Measurements from ENCODE around the gene ARHGAP24. TPM values are rescaled to one million over a fixed set of nuclear protein-coding genes. Genes with fewer than 3 reads are reported as not detected.
A peak's percentile ranks its signal among the peaks of the same experiment; 100 is the strongest.

Gene ARHGAP24
- polyA plus RNA-seq, 1 of the 3 experiments (the other 2 are of a cell fraction), result 1.4 TPM

- peaks cover 0 to 11% of the 10 kb centered on the region in 2 experiments; a peak in 2 of 4 replicates for H3K4me1 ChIP-seq (ENCODE audit: control insufficient read depth in 1 of 2, insufficient read depth in 2 of 2, low read depth in 1 of 2, low read length in 1 of 2)
- peak overlapping the region in 1 of 2 experiments; percentile 18; a peak in 1 of 4 replicates for H3K27ac ChIP-seq (ENCODE audit: low read depth in 2 of 2, low read length in 1 of 2)
- H3K27me3 ChIP-seq (ENCODE audit: insufficient read depth), result no peaks in the 10 kb centered on the region
- POLR2A ChIA-PET, result no interaction called here
- no peak overlapping the region for H3K4me3 ChIP-seq (ENCODE audit: low read depth in 2 of 2, low read length in 1 of 2)
- H4K20me1 ChIP-seq (ENCODE audit: insufficient read depth), result no peaks in the 10 kb centered on the region
- no peak overlapping the region for H2AFZ ChIP-seq (ENCODE audit: low read depth)
- H3F3A ChIP-seq (replicated peaks; ENCODE audit: insufficient read depth), result no peaks in the 10 kb centered on the region
- no peak overlapping the region for H3K9ac ChIP-seq
- no peaks in the 10 kb centered on the region for H3K79me2 ChIP-seq (ENCODE audit: insufficient read depth)
- TF ChIP-seq TAF1 (IDR thresholded peaks at IDR 0.05; ENCODE audit: borderline replicate concordance, low read depth, low read length), result no peak
- TF ChIP-seq NRF1 (IDR thresholded peaks at IDR 0.05; ENCODE audit: low read depth, low read length), result no peak
- TF ChIP-seq FOSL2 (IDR thresholded peaks at IDR 0.05; ENCODE audit: borderline replicate concordance, low read depth), result no peak
- TF ChIP-seq GATA2 (CRISPR knock-in tag; IDR thresholded peaks at IDR 0.05), result no peak
- no peak for TF ChIP-seq TEAD4 (IDR thresholded peaks at IDR 0.05; ENCODE audit: borderline replicate concordance, insufficient read depth)
- no peak for TF ChIP-seq MXI1 (IDR thresholded peaks at IDR 0.05; ENCODE audit: low read depth, low read length)
- no peak for TF ChIP-seq MAX (IDR thresholded peaks at IDR 0.05; ENCODE audit: low read depth)
- TF ChIP-seq RXRA (IDR thresholded peaks at IDR 0.05; ENCODE audit: borderline replicate concordance, low read depth), result no peak
- TF ChIP-seq EP300 (IDR thresholded peaks at IDR 0.05; ENCODE audit: borderline replicate concordance in 1 of 2, low read depth in 1 of 2, low read length in 1 of 2), result no peak
- TF ChIP-seq, protein P1, sequence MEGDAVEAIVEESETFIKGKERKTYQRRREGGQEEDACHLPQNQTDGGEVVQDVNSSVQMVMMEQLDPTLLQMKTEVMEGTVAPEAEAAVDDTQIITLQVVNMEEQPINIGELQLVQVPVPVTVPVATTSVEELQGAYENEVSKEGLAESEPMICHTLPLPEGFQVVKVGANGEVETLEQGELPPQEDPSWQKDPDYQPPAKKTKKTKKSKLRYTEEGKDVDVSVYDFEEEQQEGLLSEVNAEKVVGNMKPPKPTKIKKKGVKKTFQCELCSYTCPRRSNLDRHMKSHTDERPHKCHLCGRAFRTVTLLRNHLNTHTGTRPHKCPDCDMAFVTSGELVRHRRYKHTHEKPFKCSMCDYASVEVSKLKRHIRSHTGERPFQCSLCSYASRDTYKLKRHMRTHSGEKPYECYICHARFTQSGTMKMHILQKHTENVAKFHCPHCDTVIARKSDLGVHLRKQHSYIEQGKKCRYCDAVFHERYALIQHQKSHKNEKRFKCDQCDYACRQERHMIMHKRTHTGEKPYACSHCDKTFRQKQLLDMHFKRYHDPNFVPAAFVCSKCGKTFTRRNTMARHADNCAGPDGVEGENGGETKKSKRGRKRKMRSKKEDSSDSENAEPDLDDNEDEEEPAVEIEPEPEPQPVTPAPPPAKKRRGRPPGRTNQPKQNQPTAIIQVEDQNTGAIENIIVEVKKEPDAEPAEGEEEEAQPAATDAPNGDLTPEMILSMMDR (IDR thresholded peaks at IDR 0.05), result no peak
- H3K9me3 ChIP-seq, result no peaks in the 10 kb centered on the region
- H3K4me2 ChIP-seq, result no peak overlapping the region
- no peak for DNase-seq
- 30% methylated on average over 2 of the region's 2 CpGs for WGBS (ENCODE audit: low lambda C conversion rate)
- CTCF ChIA-PET, result no interaction called here
- H3K36me3 ChIP-seq (replicated peaks in 1 of 2; ENCODE audit: control insufficient read depth in 1 of 2, insufficient read depth in 2 of 2, low read length in 1 of 2), result no peaks in the 10 kb centered on the region
- H3K9me2 ChIP-seq, result no peaks in the 10 kb centered on the region
Observed at GRCh38 chr4:85681221-85681657, 206.3 kb downstream of the ARHGAP24 start.

GRCh38 chr4:85681921-85682320 is 207.0 kb downstream of the ARHGAP24 start:
- POLR2A ChIA-PET, result no interaction called here
- TF ChIP-seq YY1 (IDR thresholded peaks at IDR 0.05; ENCODE audit: low read depth) (no peak), FOXM1 (IDR thresholded peaks at IDR 0.05; ENCODE audit: low read depth) (no peak), TEAD4 (IDR thresholded peaks at IDR 0.05; ENCODE audit: borderline replicate concordance, insufficient read depth) (no peak), JUND (IDR thresholded peaks at IDR 0.05) (no peak), FOSL2 (IDR thresholded peaks at IDR 0.05; ENCODE audit: borderline replicate concordance, low read depth) (no peak), RCOR1 (IDR thresholded peaks at IDR 0.05; ENCODE audit: low read length) (no peak), GATA2 (CRISPR knock-in tag; IDR thresholded peaks at IDR 0.05) (no peak), EP300 (IDR thresholded peaks at IDR 0.05; ENCODE audit: borderline replicate concordance in 1 of 2, low read depth in 1 of 2, low read length in 1 of 2) (no peak), ELF1 (IDR thresholded peaks at IDR 0.05) (no peak), RAD21 (IDR thresholded peaks at IDR 0.05; ENCODE audit: low read length) (no peak), GABPA (IDR thresholded peaks at IDR 0.05; ENCODE audit: low read depth) (no peak), ZBTB33 (IDR thresholded peaks at IDR 0.05; ENCODE audit: borderline replicate concordance, low read depth) (no peak), POLR2AphosphoS5 (IDR thresholded peaks at IDR 0.05; ENCODE audit: low read depth, low read length) (no peak), TCF12 (IDR thresholded peaks at IDR 0.05) (no peak), FOXJ3 (CRISPR knock-in tag; IDR thresholded peaks at IDR 0.05) (no peak), MXI1 (IDR thresholded peaks at IDR 0.05; ENCODE audit: low read depth, low read length) (no peak), PBX3 (IDR thresholded peaks at IDR 0.05) (no peak), MEF2A (IDR thresholded peaks at IDR 0.05; ENCODE audit: borderline replicate concordance, low read depth) (no peak)
- H3K79me2 ChIP-seq (ENCODE audit: insufficient read depth), result no peaks in the 10 kb centered on the region
- no peaks in the 10 kb centered on the region for H3K36me3 ChIP-seq (replicated peaks in 1 of 2; ENCODE audit: control insufficient read depth in 1 of 2, insufficient read depth in 2 of 2, low read length in 1 of 2)
- no peaks in the 10 kb centered on the region for H3K9me3 ChIP-seq
- no peak overlapping the region for H3K4me2 ChIP-seq
- CTCF ChIA-PET, result no interaction called here
- no peaks in the 10 kb centered on the region for H3K9me2 ChIP-seq
- no peak overlapping the region for H2AFZ ChIP-seq (ENCODE audit: low read depth)
- H3F3A ChIP-seq (replicated peaks; ENCODE audit: insufficient read depth), result no peaks in the 10 kb centered on the region
- no peak overlapping the region for H3K9ac ChIP-seq
- no peak overlapping the region for H3K4me3 ChIP-seq (ENCODE audit: low read depth in 2 of 2, low read length in 1 of 2)
- 74% methylated on average over 3 of the region's 3 CpGs for WGBS (ENCODE audit: low lambda C conversion rate)
- no peak overlapping the region for H3K27ac ChIP-seq (ENCODE audit: low read depth in 2 of 2, low read length in 1 of 2)
- no peak for DNase-seq
- H4K20me1 ChIP-seq (ENCODE audit: insufficient read depth), result no peaks in the 10 kb centered on the region
- H3K4me1 ChIP-seq (ENCODE audit: control insufficient read depth in 1 of 2, insufficient read depth in 2 of 2, low read depth in 1 of 2, low read length in 1 of 2), result peaks cover 0 to 4% of the 10 kb centered on the region in 2 experiments; a peak in 2 of 4 replicates
- H3K27me3 ChIP-seq (ENCODE audit: insufficient read depth), result no peaks in the 10 kb centered on the region

All from SK-N-SH (cell line).